NCI-H748 (cell line): ENCODE results near the gene ESF1.

Experiments
- DNase-seq: peaks from one replicate; lab custom pipeline; 2025; ENCODE audit not compliant: unreplicated experiment; lab: John Stamatoyannopoulos, UW

ESF1 gene, protein sequence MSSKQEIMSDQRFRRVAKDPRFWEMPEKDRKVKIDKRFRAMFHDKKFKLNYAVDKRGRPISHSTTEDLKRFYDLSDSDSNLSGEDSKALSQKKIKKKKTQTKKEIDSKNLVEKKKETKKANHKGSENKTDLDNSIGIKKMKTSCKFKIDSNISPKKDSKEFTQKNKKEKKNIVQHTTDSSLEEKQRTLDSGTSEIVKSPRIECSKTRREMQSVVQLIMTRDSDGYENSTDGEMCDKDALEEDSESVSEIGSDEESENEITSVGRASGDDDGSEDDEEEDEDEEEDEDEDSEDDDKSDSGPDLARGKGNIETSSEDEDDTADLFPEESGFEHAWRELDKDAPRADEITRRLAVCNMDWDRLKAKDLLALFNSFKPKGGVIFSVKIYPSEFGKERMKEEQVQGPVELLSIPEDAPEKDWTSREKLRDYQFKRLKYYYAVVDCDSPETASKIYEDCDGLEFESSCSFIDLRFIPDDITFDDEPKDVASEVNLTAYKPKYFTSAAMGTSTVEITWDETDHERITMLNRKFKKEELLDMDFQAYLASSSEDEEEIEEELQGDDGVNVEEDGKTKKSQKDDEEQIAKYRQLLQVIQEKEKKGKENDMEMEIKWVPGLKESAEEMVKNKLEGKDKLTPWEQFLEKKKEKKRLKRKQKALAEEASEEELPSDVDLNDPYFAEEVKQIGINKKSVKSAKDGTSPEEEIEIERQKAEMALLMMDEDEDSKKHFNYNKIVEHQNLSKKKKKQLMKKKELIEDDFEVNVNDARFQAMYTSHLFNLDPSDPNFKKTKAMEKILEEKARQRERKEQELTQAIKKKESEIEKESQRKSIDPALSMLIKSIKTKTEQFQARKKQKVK

GRCh38 chr20:13784893-13785715 is at the start of gene ESF1, which contains the start of gene NDUFAF5:
ESF1 (minus strand) TSS chr20:13784919; CDS start chr20:13783140, 1,779 bp downstream.
NDUFAF5 (plus strand) TSS chr20:13785028; CDS start chr20:13785069, 41 bp downstream.
- peak; percentile 100 for DNase-seq

DNA sequence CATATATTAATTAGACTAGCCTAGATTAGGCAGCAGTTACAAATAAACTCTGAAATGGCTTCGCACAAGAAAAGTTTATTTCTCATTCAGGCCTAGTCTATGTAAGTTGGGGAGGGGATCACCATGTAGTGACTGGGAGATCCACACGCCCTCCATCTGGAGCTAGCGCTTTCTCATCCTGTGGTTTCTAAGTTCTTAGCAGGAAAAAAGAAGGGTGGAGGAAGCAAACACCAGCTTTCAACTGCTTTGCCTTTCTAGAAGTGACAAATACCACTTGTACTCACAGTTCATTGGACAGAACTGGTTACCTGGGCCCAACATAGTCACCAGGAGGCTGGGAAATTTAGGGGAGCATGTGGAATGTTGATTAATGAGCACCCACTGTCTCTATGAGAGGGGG is 46.8 kb upstream of the ESF1 start:
- DNase-seq, result no peak

- no peak for DNase-seq
These were observed 40.7 kb upstream of the ESF1 start for GRCh38 chr20:13825465-13825864.

DNA sequence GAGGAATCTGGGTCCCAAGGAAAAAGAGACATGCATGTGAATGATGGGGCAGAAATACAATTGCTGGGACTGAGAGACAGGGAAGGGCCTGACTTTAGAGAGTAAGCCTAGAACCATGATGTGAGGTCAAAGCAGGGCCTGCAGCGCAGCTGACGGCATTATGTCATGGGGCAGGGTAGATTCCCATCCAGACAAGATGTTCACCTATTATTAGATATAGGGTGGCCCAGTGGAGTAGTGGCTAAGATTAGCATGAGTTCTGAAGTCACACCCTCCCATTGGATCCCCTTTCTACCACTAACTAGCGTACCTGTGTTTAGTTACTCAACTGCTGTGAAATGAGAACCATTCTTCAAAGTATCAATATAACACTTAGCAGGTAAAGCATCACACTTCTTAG is 39.7 kb upstream of the ESF1 start:
- no peak for DNase-seq

GRCh38 chr20:13822459-13822858 is 37.7 kb upstream of the ESF1 start:
- no peak for DNase-seq

DNA sequence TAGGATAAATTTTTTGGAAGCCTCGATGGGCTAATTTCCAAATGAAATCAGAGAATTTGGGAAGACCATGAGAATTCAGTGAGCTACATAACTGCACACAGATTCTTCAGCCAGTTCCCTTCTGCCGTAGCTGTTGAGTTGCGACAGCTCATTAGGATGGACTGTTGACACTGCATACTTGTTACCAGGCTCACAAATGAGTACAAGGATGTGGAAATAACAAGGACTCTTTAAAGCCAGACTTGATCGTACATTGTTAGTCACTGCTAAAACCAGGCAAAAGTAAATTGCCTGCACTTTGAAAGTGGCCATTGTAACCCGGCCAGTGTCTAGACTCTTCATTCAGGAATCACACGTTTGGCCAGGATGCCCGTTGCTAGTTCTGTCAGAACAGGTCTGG is 37.2 kb upstream of the ESF1 start:
- DNase-seq, result no peak

- DNase-seq, result peak; percentile 72
These were observed 35.3 kb upstream of the ESF1 start for GRCh38 chr20:13819885-13820645.

GRCh38 chr20:13817342-13817741 is 32.6 kb upstream of the ESF1 start:
- no peak for DNase-seq

DNA sequence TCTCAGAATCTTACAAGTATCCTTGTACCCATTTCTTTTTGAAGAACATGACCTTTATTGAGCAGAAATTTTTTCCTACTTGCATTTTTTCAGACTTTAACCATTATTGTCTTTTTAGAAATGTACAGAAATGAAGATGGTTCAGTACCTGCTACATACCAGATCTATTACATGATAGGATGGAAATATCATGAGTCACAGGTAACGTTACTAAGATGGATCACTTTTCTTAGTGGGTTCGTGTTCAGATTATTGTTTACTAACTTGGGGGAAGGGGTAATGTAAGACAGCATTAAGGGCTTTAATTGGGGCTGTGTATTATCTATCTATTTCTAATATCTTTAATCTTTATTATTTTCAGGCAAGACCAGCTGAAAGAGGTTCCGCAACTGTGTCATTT is 32.0 kb upstream of the ESF1 start:
- no peak for DNase-seq

- DNase-seq, result no peak
These were observed 30.0 kb upstream of the ESF1 start for GRCh38 chr20:13814672-13815071.

DNA sequence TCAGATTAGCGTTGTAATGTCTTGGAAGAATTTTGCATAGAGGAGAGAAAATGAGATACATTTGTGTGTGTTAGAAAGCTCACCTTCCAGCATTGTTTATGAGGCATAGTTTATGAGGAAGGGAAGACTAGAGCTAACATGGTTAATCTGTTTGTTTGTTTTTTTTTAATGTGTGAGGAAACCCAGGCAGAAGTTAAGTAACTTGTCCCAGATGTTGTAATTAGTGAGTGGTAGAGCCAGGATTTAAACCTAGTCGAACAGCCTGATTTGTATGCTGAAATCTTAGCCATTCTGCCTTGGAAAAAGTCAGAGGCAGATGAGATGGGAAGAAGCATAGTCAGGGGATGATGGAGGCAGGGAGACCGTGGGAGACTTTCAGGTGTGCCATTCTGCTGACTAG is 29.2 kb upstream of the ESF1 start:
- DNase-seq, result no peak

DNA sequence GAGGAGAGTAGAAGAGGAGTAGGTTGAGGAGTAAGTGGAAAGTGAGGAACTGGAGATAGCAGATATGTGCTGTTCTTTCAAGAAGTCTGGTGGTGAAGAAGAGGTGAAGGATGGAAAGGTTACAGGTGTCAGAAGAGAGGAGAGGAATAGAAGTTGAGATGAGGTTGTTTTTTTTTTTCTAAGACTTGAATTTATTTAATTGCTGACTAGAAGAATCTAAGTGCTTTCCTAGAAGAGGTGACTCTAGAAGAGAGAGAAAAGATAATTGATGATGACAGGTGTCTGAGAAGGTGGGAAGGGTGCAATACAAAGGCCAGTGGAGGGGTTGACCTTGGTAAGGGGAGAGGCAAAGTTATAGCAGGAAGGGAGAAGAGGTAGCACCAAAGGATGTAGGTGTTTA is 25.7 kb upstream of the ESF1 start:
- no peak for DNase-seq

GRCh38 chr20:13809855-13810254 is 25.1 kb upstream of the ESF1 start:
- no peak for DNase-seq

DNA sequence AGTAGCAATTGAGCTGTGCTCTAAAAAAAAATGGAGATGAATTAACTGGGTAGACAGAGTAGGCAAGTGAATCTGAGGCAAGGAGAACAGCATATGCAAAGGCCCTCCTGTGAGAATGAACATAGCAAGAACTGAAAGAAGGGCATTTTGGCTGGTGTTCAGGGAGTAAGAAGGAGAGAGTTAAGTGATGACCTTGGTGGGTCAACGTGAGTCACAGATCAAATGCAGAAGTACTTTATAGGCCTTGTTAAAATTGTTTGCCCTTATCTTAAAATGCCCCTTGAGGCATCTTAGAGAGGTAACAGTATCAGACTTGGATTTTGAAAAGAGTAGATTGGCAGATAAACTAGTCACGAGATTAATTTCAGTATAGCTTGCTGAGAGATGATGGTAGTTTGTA is 24.7 kb upstream of the ESF1 start:
- DNase-seq, result no peak

GRCh38 chr20:13800728-13801134 is 16.0 kb upstream of the ESF1 start:
- DNase-seq, result peak; percentile 25

DNA sequence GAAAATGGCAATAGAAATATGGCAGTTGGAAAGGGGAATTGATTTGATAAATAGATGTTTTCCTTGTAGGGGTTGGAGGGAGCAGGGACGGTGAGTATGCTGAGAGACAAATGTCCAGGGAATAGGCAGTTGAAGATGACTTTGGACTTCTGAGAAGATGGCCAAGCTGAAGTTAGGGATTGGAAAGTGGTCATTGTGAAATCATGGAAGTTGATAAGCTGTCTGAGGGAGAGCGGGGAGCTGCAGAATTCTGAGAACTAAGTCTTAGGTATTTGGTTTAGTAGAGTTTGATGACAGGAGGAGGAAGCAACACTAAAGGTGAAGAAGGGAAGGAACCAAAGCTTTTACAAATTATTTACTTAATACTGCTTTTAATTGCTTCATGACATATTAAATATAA is 15.3 kb upstream of the ESF1 start:
- no peak for DNase-seq

- no peak for DNase-seq
These were observed 14.3 kb upstream of the ESF1 start for GRCh38 chr20:13799040-13799439.

DNA sequence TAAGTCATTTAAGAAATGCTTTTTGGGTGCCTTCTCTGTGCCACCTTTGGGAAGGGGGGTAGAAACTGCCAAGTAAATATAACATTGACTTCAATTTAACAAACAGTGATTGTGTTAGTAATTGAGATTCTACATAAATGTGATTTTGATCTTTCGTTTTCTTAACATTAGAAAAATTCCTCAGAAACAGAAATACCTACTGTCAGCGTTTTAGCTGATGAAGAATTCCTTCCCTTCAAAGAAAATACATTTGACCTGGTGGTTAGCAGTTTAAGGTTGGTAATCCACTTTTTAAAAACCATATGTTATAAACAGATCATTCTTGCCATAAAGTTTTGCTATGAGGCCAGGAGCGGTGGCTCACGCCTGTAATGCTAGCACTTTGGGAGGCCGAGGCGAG is 9.9 kb upstream of the ESF1 start:
- DNase-seq, result no peak

- DNase-seq, result no peak
These were observed 8.3 kb upstream of the ESF1 start for GRCh38 chr20:13793001-13793400.
